GM10266 (cell line): ENCODE results near the gene SOX1.

Experiments used
- DNase-seq: peaks from one replicate; pipeline ENCODE4 v3.0.0; 2012; ENCODE audit errors: extremely low spot score
- CTCF ChIP-seq: IDR thresholded peaks from 2 replicates; pipeline ENCODE4 v1.5.1; 2012; ENCODE audit warnings: mild to moderate bottlenecking, low read depth; ENCODE audit not compliant: control insufficient read depth, insufficient read depth; ENCODE audit errors: missing control alignments

SOX1 gene

GRCh38 chr13:112067871-112068539 lies 1.1 kb downstream of the SOX1 start:
- TF ChIP-seq CTCF: no peak
- no peak for DNase-seq

GRCh38 chr13:112068540-112069060 lies 1.7 kb downstream of the SOX1 start:
- DNase-seq: no peak
- no peak for TF ChIP-seq CTCF

- DNase-seq: no peak
- TF ChIP-seq CTCF: no peak
Measured at GRCh38 chr13:112069061-112069844, 2.3 kb downstream of the SOX1 start.

DNA sequence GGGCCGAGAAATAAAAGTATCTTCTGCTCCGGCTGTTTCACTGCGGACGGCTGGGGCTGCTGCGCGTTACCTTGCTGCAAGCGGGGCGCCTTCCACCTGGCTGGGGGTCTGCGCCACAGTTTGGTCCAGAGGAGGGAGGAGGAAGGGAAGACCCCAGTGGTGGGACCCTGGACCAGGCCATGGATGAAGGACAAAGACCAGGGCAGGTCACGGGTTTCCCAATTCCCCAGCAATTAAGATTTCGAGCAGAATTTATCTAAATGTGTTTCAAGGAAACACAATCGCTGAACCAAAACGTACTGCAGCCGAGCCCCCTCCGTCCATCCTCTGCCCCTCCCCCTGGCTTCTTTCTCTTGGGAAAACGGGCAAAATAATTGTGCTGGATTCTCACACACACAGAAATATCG lies 2.9 kb downstream of the SOX1 start:
- TF ChIP-seq CTCF: no peak
- no peak for DNase-seq

- TF ChIP-seq CTCF: no peak
Measured at GRCh38 chr13:112071102-112071722, 4.3 kb downstream of the SOX1 start.

DNA sequence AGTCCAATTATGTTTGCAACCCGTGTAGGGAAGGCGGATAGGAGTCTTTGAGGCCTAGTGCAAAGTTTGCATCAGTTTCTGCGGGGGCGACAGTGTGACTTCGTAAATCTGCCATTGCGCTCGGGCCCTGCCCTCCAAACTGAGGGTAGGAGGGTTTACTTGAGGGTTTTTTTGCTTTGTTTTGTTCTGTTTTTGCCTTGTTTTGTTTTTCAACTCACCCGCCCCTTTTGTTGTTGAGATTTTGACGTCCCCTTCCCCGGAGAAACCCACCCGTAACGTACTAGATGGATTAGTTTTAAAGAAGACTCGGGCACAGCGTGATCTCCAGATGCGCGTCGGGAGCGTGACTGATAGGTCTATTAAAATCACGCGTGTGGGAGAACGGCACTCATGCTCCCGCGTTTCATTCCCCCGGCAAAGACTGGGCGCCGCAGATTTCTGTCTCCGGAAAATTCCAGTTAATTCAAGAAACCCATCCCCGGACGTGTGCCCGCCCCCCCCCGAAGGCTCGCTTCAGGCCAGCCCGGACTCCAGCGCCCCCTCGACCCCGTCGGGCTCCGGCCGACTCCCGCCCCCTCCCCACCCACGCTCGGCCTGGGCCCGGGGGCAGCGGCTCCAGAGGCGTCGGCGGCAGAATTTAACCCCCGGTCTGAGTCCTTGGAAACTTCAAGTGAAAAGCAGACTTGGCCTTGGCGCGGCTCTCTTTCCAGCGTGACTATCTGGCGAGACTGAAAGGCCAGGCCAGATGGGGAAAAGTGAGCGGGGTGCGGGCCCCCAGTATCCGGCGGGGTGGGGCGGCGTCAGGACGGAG lies 5.0 kb downstream of the SOX1 start:
- no peak for DNase-seq

More at GRCh38 chr13:112071102-112071722, 4.3 kb downstream of the SOX1 start:
- no peak for DNase-seq

More for the DNA sequence above, 5.0 kb downstream of the SOX1 start:
- no peak for TF ChIP-seq CTCF
